ENCODE data around the gene PRPF18. TPM values are rescaled to one million over a fixed set of nuclear protein-coding genes. Genes with fewer than 3 reads are reported as not detected.

The PRPF18 gene
- total RNA-seq, 1 donor from 2014 or later: 26.1 TPM

Other genes starting within 250 kb of the PRPF18 start
- 36.7 and 38.0 TPM in 2 replicates for gene SEPHS1, start 238.7 kb upstream of the PRPF18 start, total RNA-seq
- not detected in 2 replicates for gene BEND7, start 58.0 kb upstream of the PRPF18 start, total RNA-seq